HG02885 (cell line): Measurements from ENCODE around the gene STAT5B.

Source experiments
- ATAC-seq: cut with Tn5 transposase; IDR thresholded peaks from one replicate; pipeline ENCODE4 v1.9.1; 2021; ENCODE audit warnings: mild to moderate bottlenecking; ENCODE audit not compliant: unreplicated experiment, poor library complexity

Gene STAT5B

GRCh38 chr17:42183741-42184711 is 92.2 kb downstream of the STAT5B start:
- peak; percentile 73 for ATAC-seq

- ATAC-seq, result no peak
These were observed 93.1 kb downstream of the STAT5B start for GRCh38 chr17:42182927-42183734.

- ATAC-seq, result no peak
These were observed 94.4 kb downstream of the STAT5B start for GRCh38 chr17:42181851-42182207.

- peak; percentile 38 for ATAC-seq
These were observed 95.0 kb downstream of the STAT5B start, which contains the start of gene KCNH4 for GRCh38 chr17:42180922-42181850. Gene KCNH4, minus strand, starts transcription at chr17:42181142. Its CDS starts 197 bp downstream, at chr17:42180945.

- no peak for ATAC-seq
These were observed 95.7 kb downstream of the STAT5B start for GRCh38 chr17:42180411-42180921.

GRCh38 chr17:42179911-42180410 is 96.2 kb downstream of the STAT5B start:
- no peak for ATAC-seq

GRCh38 chr17:42179335-42179734 is 96.9 kb downstream of the STAT5B start:
- no peak for ATAC-seq

GRCh38 chr17:42178817-42179216 is 97.4 kb downstream of the STAT5B start:
- no peak for ATAC-seq

- ATAC-seq, result no peak
These were observed 98.5 kb downstream of the STAT5B start for GRCh38 chr17:42177684-42178083.

GRCh38 chr17:42174126-42174783 is 101.9 kb downstream of the STAT5B start:
- no peak for ATAC-seq

GRCh38 chr17:42171831-42172230 is 104.4 kb downstream of the STAT5B start:
- no peak for ATAC-seq

GRCh38 chr17:42169351-42169750 is 106.8 kb downstream of the STAT5B start:
- ATAC-seq, result no peak

- ATAC-seq, result no peak
These were observed 108.4 kb downstream of the STAT5B start for GRCh38 chr17:42167807-42168206.

GRCh38 chr17:42166196-42166763 is 109.9 kb downstream of the STAT5B start:
- no peak for ATAC-seq

GRCh38 chr17:42165751-42166150 is 110.4 kb downstream of the STAT5B start:
- ATAC-seq, result no peak

GRCh38 chr17:42163696-42164407 is 112.3 kb downstream of the STAT5B start:
- no peak for ATAC-seq

- no peak for ATAC-seq
These were observed 113.1 kb downstream of the STAT5B start for GRCh38 chr17:42163113-42163512.

GRCh38 chr17:42160531-42160910 is 115.7 kb downstream of the STAT5B start:
- ATAC-seq, result no peak
